Activated CD8-positive, alpha-beta memory T cell treated with anti-CD3 and anti-CD28 coated beads for 24 hours (primary cell): Measurements from ENCODE around the gene DLGAP5.

Source experiments
- DNase-seq: peaks from one replicate; pipeline ENCODE4 v3.0.0-alpha.2; 2020

DLGAP5 gene

DNA sequence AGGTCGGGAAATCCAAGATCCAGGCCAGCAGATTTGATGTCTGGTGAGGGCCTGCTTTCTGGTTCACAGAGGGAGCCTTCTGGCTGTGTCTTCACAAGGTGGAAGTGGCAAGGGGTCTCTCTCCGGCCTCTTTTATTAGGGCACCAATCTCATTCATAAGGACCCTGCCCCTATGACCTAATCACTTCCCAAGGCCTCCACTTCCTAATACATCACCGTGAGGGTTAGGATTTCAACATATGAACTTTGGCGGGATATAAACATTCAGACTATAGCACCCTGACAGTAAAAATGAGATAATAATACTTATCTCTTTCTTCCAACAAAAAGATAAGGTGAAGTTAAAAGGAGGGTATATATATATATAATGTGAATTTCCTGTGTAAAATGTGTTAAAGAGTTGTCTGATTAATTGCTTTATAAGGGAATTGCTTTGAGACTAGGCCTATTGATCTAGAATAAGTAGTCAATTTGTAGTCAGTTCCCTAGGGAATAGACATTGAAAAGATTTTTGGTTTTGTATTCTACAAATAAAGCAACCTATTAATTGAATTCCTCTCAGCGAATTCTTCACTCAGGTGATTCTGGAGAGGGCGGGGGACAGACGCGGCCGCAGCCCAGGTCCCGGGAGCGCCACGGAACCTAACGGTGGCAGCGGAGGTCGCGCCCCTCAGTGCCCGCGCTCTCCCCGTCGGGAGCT lies 62.8 kb downstream of the DLGAP5 start:
- no peak for DNase-seq

DNA sequence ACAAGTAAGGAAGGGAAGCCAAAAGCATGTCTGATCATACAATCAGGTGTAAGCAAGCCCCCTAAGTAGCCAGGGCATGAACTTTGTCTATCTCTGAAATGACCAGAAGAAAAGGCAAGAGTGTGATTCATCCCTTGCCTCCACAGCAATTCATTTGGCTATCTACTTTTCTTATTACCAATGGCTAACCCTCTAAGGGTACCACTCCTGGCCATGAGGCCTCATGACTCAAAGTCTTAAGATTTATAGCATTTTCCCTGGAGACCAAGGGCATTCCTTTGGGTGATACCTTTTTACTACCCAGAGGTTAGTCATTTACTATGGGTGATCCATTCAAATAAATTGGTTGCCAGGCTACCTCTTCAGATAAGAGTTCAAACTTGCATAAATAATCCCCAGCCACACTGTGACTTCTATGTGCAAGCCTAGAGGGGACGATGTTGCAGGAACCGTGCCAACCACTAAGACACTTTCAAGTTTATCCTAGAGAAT lies 63.9 kb downstream of the DLGAP5 start:
- no peak for DNase-seq

DNA sequence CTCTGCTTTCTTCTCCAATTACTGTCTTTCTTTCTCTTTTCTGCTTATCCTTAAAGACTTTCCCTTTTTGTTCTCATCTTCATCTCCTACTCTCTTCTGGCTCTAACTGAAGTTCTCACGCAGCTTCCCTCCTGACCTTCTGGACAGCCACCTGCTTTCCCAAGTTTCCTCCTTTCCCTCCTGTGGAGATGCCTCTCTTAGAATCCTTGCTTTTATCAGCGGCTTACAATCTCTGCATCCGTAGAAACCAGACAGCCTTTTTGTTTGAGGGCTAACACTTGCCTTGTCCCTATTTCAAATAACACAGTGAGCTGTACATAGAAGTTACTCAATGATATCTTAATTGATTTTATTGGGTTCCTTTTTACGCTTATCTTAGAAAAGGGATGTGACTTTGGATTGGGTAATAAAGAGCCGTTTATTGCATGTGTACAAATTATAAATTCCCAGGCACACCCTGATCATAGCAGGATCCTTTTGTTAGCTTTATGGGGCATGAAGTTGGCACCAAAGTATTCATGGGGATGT lies 64.4 kb downstream of the DLGAP5 start:
- no peak for DNase-seq

DNA sequence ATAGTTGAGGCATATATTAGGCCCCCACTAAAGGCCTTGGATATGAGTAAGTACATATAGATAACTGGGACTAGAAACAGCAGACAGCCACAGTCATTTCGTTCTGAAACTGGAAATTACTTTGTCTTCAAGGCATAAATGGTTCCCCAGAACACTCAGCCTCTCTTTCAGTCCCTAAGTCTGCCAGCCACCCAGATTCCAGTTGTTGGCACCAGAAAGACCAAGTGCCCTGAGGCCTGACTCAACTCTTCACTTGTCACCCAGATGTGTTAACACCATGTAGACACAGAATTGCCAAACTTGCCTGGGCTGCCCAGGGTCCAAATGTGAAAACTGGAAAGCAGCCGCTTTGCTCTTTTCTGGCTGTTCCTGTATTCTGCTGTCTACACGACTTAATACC lies 65.4 kb downstream of the DLGAP5 start:
- DNase-seq = no peak

DNA sequence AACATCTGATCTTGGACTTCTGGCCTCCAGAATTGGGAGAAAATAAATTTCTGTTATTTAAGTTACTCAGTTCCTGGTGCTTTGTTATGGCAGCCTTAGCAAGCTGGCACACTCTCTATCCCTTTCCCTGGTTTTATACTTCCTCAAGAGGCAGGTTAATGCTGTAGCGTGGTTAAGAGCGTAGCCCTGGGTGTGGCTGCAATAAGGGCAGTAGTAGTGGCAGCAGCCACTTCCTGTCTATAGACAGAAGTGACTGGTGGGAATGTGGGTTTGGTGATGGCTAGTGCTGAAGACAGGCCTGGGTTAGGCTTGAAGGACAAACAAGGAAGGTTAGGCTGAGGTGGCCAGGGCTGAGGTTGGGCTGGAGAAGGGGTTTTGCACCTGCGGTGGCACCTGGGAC lies 66.0 kb downstream of the DLGAP5 start:
- DNase-seq = no peak

DNA sequence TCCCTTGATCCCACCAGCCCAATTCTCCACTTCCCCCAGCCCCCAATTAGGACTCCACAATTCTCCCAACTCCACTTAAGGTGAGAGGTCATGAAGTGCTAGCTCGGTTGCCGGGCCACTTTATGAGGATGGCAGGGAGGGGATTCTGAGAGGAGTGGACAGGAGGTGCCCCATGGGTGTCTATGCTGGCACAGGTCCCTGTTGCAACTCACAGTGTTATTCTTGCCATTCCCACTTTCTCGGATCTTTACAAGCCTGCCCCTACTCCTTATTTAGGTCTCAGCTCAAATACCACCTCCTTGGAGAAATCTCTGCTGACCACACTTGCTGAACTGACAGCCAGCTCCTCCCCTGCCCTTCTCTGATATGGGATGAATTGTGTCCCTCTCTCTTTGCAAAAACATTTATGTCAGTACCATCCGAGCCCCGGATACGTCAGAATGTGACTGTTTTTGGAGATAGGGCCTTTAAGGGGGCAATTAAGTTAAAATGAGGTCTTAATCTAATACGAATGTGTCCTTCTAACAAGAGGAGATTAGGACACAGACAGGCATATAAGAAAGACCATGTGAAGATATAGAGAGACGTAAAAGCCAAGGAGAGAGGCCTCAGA lies 66.5 kb downstream of the DLGAP5 start:
- no peak for DNase-seq

DNA sequence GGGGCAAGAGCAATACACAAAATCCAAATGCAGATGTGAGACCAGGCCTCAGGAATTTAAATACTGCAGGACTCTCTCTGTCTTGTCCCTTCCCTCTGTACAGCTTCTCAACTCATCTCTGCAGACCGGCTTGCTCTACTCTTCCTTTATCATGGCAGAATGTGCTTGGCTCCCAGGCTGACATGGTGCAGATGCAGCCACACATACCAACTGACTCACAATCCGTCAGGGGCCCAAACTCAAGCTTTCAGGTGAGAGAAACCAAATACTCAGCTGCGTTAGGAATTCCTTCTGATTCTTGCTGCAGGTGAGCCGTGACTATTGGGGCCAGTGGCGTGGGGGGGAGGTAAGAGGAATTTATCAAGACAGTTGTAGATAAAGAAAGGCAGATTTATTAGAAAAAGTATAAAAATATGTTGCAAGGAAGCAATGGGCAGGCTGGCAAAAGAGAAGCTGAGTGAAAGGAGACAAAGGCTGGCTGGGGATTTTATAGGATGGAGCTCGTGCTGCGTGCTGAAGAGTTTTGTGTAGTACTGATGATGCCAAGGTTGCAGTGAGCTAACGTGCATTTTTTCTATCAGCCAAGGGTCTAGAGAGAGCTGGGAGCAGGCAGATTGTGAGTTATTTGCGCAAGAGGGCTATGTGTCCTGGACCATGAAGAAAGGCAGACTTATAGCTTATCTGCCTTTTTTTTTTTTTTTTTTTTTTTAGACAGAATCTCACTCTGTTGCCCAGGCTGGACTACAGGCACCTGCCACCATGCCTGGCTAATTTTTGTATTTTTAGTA lies 67.3 kb downstream of the DLGAP5 start:
- DNase-seq = no peak

DNA sequence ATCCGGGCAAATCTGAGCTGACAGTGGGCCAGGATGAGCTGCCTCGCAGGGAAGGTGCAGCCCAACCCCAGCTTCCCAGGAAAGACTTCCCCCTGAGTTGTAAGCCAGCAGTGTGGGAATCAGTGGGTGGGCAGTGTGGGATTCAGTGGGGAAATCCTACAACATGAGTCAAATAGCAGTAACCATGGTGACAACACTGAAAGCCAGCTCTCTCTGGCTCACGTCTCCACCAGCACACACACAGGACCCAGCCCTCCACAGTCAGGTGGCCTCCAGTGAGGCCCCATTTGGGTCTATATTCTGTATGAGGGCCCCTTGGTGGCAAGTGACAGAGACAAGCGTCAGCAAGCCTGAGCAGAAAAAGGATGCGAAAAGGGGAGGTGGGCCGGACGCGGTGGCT lies 68.3 kb downstream of the DLGAP5 start:
- DNase-seq = no peak

DNA sequence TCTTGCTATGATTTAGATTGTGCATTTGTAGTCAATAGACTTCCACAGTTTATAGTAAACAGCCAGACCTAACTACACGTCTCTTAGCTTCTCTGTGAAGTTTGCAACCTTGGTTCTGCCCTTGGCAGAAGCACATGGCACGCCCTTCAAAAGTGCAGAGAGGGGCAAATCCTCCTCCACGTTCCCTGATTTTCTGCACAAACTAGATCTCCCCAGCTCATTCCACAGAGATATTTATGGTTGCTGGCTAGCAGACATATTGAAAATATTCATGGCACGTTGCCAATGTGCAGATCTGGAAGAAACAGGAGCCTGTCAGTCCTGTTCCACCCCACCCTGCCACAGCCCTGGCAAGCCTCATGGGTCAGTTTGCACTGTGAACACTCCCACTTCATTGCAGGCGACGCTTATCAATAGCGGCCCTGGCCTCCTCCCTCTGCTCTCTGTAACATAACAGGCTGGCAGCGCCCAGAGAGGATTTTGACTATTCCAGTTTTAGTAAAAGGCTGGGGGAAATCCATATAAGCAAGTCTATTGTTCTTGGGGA lies 68.9 kb downstream of the DLGAP5 start:
- DNase-seq = no peak

DNA sequence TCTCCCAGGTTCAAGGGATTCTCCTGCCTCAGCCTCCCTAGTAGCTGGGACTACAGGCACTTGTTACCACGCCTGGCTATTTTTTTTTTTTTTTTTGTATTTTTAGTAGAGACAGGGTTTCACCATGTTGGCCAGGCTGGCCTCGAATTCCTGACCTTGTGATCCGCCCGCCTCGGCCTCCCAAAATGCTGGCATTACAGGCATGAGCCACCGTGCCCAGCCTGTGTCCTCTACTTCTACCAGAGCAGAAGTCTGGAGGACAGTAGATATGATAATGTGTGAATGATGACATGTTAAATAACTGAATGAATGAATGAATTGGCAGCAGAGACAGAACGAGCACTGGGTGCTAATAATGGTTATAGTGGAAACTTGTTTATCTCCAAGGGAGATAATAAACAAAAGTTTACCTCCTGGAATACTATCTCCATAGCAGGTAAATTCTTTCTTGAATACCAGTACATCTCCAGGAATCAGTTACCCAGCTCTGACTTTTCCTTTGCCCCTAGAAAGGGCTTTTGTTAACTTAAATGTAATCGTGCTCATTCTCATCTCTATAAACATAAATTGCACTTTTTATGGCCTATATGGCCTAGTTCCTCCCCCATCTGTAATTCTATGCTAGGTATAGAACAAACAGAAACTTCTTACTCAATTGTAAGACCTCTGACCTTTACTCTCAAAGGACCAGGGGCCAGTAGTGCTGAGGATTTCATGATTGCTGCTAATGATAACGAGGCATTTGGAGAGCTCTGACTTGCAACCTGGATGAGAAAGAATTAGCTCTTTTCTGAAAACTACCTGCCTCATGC lies 69.6 kb downstream of the DLGAP5 start:
- DNase-seq = no peak

DNA sequence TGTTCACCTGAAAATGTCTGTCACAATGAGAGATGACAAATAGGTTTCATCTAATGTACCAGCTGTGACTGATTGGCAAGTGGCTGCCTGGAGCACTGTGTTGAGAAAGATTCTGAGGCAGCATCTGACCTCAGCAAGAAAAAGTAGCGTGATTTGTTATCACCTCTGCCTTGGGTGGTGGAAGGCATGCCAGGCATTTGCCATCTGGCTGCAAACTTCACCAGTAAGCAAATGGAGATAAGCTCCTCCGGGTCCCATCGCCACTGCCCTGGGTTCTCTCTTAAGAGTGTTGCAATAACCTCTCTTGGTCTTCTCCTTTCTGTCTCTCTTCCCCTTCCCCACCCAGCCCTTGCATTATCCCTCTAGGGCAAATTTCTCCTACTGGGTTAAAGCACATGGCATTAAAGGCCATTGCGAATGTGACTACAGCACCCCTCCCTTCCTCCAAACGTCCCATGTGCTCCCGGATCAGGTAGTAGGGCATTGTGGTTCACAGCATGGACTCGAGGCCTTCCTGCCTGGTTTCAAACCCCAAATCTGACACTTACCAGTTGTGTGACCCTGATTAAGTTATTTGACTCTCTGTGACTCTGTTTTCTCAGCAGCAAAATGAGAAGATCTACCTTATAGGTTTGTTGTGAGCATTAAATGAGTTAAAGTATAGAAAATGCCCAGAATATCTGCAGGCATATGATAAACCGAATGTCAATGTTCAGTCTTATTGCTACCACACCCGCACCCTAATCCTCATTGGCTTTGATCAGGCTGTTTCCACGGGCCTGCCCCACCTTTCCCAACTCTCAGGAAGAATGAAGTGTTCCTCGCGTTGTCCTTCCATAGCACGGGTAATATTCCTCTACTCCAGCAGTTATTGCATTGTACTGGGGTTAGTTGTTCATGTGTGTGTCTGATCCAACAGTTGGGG lies 70.6 kb downstream of the DLGAP5 start:
- DNase-seq = no peak

DNA sequence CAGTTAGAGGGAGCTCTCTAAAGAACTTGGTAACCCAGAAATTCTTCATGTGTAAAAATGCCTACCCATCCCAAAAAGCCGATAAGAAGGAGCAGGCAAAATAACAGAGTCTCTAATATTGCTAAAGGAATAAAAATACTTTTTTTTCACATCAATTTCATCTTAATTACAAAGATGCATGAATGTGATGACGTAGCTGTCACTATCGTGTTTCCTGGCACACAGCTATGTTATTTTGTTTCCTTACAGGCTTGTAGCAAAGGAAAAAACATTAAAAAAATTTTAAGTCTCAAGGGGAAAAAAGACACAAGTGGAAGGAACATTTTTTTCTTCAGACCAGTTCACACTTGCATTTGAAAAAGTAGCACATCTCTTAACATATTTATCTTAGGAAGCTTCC lies 72.6 kb downstream of the DLGAP5 start:
- DNase-seq = no peak

DNA sequence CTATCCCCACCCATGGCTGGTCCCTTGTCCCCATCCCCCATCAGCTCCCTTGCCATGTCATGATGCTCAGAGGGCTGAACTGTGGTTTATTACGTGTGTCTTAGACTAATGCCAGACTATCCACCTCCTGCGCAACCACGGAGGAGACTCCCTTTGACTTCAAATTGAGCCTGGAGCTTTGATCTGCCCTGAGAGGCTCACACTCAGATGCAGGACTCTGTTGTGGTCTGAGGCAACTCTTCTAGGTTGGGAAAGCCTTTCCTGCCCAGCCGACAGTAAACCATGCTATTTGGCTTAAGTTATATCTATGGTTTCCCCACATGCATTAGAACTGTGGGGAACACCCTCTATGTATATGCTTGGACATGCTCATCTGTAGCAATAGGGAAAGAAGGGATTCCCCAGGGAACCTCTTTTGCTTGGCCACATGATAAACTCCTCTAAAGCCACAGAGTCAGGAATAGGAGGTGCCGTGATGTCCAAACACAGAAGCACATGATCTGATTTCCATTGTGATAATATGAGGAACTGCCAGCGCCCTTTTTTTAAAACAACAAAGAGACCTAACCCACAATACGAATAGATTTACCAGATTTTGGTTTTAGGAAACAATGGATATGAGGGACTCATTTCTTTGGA lies 73.5 kb downstream of the DLGAP5 start:
- DNase-seq = no peak

DNA sequence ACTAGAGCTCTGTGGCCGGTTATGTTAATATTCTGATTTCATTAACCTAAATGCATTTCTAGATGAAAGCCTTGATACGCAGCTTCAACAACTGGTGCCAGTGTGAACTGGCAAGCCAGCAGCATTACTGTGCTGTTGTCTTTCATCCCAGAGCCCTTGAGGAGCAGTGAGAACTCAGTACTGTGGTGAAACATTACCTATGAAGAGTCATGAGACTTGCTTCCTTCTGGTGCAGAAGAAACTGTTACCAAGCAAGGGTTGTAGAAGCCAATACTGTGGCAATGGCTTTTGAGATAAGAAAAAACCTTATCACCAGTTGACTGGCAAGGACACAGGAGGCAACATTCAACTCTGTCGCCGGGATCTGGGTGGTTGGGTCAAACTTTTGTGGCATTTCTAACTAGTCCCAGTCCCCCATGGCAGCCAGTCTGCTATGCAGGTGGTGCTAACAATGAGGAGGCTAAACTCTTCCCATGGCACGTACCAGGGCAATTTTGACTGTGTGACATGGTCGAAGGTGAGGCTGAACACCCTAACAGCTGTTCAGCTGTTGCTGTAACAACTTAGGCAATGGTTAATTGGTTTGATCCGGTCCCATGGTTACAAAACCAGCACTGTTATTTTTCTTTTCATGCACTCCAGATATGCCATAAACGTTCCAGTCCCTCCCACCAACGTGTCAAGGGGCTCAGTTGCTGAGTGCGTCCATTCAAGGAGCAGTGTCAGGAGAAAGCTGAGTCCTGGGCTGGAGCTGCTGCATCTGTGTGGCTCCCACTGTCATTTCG lies 74.9 kb downstream of the DLGAP5 start:
- no peak for DNase-seq

DNA sequence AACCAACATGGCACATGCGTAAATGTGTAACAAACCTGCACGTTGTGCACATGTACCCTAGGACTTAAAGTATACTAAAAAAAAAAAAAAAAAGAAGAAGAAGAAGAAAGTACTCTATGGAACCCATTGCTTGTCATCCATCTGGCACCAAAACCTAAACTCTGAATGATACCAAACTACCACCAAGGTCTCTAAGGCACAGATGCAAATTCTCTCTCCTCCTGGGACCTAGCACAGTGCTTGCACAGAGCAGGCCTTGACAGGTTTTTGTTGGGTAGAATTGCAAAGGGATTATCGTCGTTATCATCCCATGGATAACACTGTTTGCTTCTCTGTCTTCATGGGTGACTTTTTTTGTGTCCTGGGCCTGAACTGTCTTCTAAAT lies 75.5 kb downstream of the DLGAP5 start:
- no peak for DNase-seq

DNA sequence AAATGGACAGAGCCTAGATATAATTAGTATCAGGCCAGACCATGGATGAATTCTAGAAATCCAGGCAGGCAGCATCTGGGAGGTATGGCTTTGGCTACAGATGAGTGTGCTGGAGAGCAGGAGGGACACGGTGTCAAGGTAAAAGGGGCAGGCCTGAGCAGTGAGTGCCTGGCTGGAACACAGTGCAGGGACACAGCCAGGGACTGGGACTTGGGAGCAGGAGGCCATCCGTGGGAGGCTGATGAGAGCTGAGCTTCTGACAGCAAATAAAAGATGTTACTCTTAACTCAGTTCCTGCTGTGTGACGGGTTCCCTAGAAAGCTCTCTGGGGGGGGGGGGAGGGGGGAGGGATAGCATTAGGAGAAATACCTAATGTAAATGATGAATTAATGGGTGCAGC lies 75.9 kb downstream of the DLGAP5 start:
- DNase-seq = no peak

DNA sequence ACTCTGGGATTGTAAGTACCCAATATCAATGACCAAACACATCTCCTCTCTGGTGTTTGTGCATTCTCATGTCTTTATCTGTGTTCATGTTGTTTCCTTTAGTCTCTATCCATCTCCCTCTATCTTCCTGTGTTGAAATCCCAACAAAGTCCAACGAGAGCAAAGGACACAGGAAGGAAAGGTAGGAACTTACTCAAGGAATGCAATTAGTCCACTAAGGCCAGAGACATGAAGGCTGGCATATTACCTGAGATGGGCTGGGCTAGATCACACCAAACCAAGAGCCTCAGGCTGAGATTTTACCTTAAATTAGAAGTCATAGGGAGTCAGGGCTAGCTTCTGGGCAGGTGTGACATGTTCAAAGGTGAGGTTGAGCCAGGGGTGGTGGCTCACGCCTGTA lies 76.7 kb downstream of the DLGAP5 start:
- no peak for DNase-seq

DNA sequence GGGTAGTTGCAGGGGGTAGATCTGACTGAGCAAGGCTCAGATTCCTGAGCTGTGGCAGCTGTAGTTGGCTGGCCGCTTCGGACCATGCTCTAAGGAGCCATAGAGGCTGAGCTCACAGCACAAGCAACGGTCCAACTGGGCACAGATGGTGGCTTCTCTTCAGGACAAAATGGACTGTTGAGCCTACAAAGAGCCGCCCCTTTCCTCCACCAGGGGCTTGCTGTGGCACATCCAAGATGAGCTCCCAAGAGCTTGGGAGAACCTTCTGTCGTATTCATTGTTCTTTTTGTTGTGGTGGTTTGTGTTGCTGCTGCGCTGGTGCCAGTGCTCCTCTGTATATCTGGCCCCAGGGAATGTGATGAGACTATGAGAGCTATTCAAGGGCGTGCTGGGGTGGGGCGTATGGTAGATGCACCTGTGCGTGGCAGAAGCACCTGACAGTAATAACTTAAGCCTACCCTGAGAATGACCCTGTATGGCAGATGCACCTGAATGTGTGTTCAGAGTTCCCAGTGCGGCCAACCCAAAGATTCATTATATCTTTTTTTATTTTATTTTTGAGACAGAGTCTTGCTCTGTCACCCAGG lies 80.2 kb downstream of the DLGAP5 start:
- no peak for DNase-seq

DNA sequence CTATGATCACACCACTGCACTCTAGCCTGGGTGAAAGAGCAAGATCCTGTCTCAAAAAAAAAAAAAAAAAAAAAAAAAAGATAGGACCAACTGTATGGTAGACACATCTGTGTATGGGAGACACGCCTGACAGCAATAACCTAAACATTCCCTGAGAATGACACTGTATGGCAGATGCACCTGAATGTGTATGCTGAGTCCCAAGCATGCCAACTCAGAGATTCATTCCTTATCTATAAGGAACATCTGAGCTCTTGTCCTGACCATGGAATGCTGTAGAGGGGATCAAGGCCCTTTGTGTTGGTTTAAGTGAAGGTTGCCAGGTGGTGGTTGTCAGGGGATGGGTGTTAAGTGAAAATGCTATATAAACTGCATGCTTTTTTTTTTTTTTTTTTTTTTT lies 81.5 kb downstream of the DLGAP5 start:
- no peak for DNase-seq
